ENCODE data around the gene MAST4.

Gene MAST4

GRCh38 chr5:67066815-67067214, 470.6 kb downstream of the MAST4 start:
- TF ChIP-seq POLR2A (IDR thresholded peaks at IDR 0.05; ENCODE audit: low read depth, low read length) (no peak), TAF1 (IDR thresholded peaks at IDR 0.05; ENCODE audit: borderline replicate concordance, low read depth, low read length) (no peak), POLR2AphosphoS5 (IDR thresholded peaks at IDR 0.05; ENCODE audit: low read depth, low read length) (no peak)
- DNase-seq (ENCODE audit: insufficient read length) (no peak), FAIRE-seq (no peak)

GRCh38 chr5:67073045-67073680, 477.0 kb downstream of the MAST4 start:
- FAIRE-seq: no peak
- no peak for DNase-seq (ENCODE audit: insufficient read length)
- TF ChIP-seq POLR2AphosphoS5 (IDR thresholded peaks at IDR 0.05; ENCODE audit: low read depth, low read length): no peak
- TF ChIP-seq TAF1 (IDR thresholded peaks at IDR 0.05; ENCODE audit: borderline replicate concordance, low read depth, low read length): no peak
- TF ChIP-seq POLR2A (IDR thresholded peaks at IDR 0.05; ENCODE audit: low read depth, low read length): no peak

- FAIRE-seq (no peak), DNase-seq (ENCODE audit: insufficient read length) (no peak)
- TF ChIP-seq TAF1 (IDR thresholded peaks at IDR 0.05; ENCODE audit: borderline replicate concordance, low read depth, low read length) (no peak), POLR2AphosphoS5 (IDR thresholded peaks at IDR 0.05; ENCODE audit: low read depth, low read length) (no peak), POLR2A (IDR thresholded peaks at IDR 0.05; ENCODE audit: low read depth, low read length) (no peak)
Measured at GRCh38 chr5:67077296-67077695, 481.1 kb downstream of the MAST4 start.

- DNase-seq (ENCODE audit: insufficient read length): no peak
- TF ChIP-seq POLR2AphosphoS5 (IDR thresholded peaks at IDR 0.05; ENCODE audit: low read depth, low read length): no peak
- no peak for TF ChIP-seq POLR2A (IDR thresholded peaks at IDR 0.05; ENCODE audit: low read depth, low read length)
- TF ChIP-seq TAF1 (IDR thresholded peaks at IDR 0.05; ENCODE audit: borderline replicate concordance, low read depth, low read length): no peak
- no peak for FAIRE-seq
Measured at GRCh38 chr5:67081261-67081660, 485.1 kb downstream of the MAST4 start.

GRCh38 chr5:67082941-67083340, 486.7 kb downstream of the MAST4 start:
- DNase-seq (ENCODE audit: insufficient read length): no peak
- no peak for FAIRE-seq
- TF ChIP-seq POLR2AphosphoS5 (IDR thresholded peaks at IDR 0.05; ENCODE audit: low read depth, low read length): no peak
- no peak for TF ChIP-seq TAF1 (IDR thresholded peaks at IDR 0.05; ENCODE audit: borderline replicate concordance, low read depth, low read length)
- no peak for TF ChIP-seq POLR2A (IDR thresholded peaks at IDR 0.05; ENCODE audit: low read depth, low read length)

GRCh38 chr5:67085616-67086015, 489.4 kb downstream of the MAST4 start:
- TF ChIP-seq POLR2AphosphoS5 (IDR thresholded peaks at IDR 0.05; ENCODE audit: low read depth, low read length): no peak
- no peak for TF ChIP-seq POLR2A (IDR thresholded peaks at IDR 0.05; ENCODE audit: low read depth, low read length)
- TF ChIP-seq TAF1 (IDR thresholded peaks at IDR 0.05; ENCODE audit: borderline replicate concordance, low read depth, low read length): no peak
- FAIRE-seq (no peak), DNase-seq (ENCODE audit: insufficient read length) (no peak)

GRCh38 chr5:67089200-67089725, 493.1 kb downstream of the MAST4 start:
- TF ChIP-seq POLR2A (IDR thresholded peaks at IDR 0.05; ENCODE audit: low read depth, low read length) (no peak), TAF1 (IDR thresholded peaks at IDR 0.05; ENCODE audit: borderline replicate concordance, low read depth, low read length) (no peak), POLR2AphosphoS5 (IDR thresholded peaks at IDR 0.05; ENCODE audit: low read depth, low read length) (no peak)
- FAIRE-seq: no peak

GRCh38 chr5:67090040-67090439, 493.8 kb downstream of the MAST4 start:
- no peak for TF ChIP-seq POLR2A (IDR thresholded peaks at IDR 0.05; ENCODE audit: low read depth, low read length)
- no peak for TF ChIP-seq POLR2AphosphoS5 (IDR thresholded peaks at IDR 0.05; ENCODE audit: low read depth, low read length)
- DNase-seq (ENCODE audit: insufficient read length): no peak
- FAIRE-seq: no peak

More at GRCh38 chr5:67089200-67089725, 493.1 kb downstream of the MAST4 start:
- DNase-seq (ENCODE audit: insufficient read length): no peak

- DNase-seq (ENCODE audit: insufficient read length): no peak
- TF ChIP-seq POLR2A (IDR thresholded peaks at IDR 0.05; ENCODE audit: low read depth, low read length): no peak
- TF ChIP-seq POLR2AphosphoS5 (IDR thresholded peaks at IDR 0.05; ENCODE audit: low read depth, low read length): no peak
- no peak for TF ChIP-seq TAF1 (IDR thresholded peaks at IDR 0.05; ENCODE audit: borderline replicate concordance, low read depth, low read length)
- FAIRE-seq: no peak
Measured at GRCh38 chr5:67090593-67090992, 494.4 kb downstream of the MAST4 start.

GRCh38 chr5:67092535-67092934, 496.3 kb downstream of the MAST4 start:
- DNase-seq (ENCODE audit: insufficient read length) (no peak), FAIRE-seq (no peak)
- TF ChIP-seq POLR2A (IDR thresholded peaks at IDR 0.05; ENCODE audit: low read depth, low read length) (no peak), TAF1 (IDR thresholded peaks at IDR 0.05; ENCODE audit: borderline replicate concordance, low read depth, low read length) (no peak), POLR2AphosphoS5 (IDR thresholded peaks at IDR 0.05; ENCODE audit: low read depth, low read length) (no peak)

- FAIRE-seq: no peak
- no peak for TF ChIP-seq POLR2A (IDR thresholded peaks at IDR 0.05; ENCODE audit: low read depth, low read length)
- TF ChIP-seq TAF1 (IDR thresholded peaks at IDR 0.05; ENCODE audit: borderline replicate concordance, low read depth, low read length): no peak
- TF ChIP-seq POLR2AphosphoS5 (IDR thresholded peaks at IDR 0.05; ENCODE audit: low read depth, low read length): no peak
- no peak for DNase-seq (ENCODE audit: insufficient read length)
Measured at GRCh38 chr5:67093279-67093678, 497.1 kb downstream of the MAST4 start.

Data from GM12892 (cell line).